HL-60 (cell line): ENCODE results near the gene PARS2.

Experiments used
- DNase-seq, 2 experiments: peaks; one replicate each; pipeline ENCODE4 v3.0.0-alpha.2; 2010 to 2020; ENCODE audit warnings: low read depth in 1 of 2, low spot score in 1 of 2
- H3K27ac ChIP-seq: fragments of 250-450 bp; sonication (Bioruptor Pico); replicated peaks from 2 replicates; pipeline ENCODE4 v1.5.1; 2020; ENCODE audit warnings: mild to moderate bottlenecking, moderate library complexity
- H3K27me3 ChIP-seq: fragments of 250-450 bp; sonication (Bioruptor Pico); 2 replicates; pipeline ENCODE4 v1.5.1; 2021; ENCODE audit warnings: mild to moderate bottlenecking, moderate library complexity; ENCODE audit not compliant: insufficient read depth, poor library complexity, severe bottlenecking
- H3K4me3 ChIP-seq: replicated peaks from 2 replicates; pipeline ENCODE4 v1.5.1; 2011; ENCODE audit warnings: mild to moderate bottlenecking, control low read depth, low read length; ENCODE audit not compliant: insufficient read depth
- CTCF ChIP-seq: IDR thresholded peaks from one replicate; pipeline ENCODE4 v1.5.1; 2011; ENCODE audit warnings: low read length, control low read depth, inconsistent platforms; ENCODE audit not compliant: insufficient read depth
- GABPA ChIP-seq: IDR thresholded peaks from 2 replicates; pipeline ENCODE4 v1.6.1; 2012; ENCODE audit warnings: low read depth
- POLR2AphosphoS5 ChIP-seq: IDR thresholded peaks from 2 replicates; pipeline ENCODE4 v1.6.1; 2012; ENCODE audit warnings: low read depth
- REST ChIP-seq: IDR thresholded peaks from 2 replicates; pipeline ENCODE4 v1.6.1; 2012; ENCODE audit warnings: low read depth; ENCODE audit not compliant: insufficient replicate concordance
- SPI1 ChIP-seq: IDR thresholded peaks from 2 replicates; pipeline ENCODE4 v1.6.1; 2012; ENCODE audit warnings: low read depth, mild to moderate bottlenecking, borderline replicate concordance

The PARS2 gene

GRCh38 chr1:54812801-54813484 is 48.6 kb upstream of the PARS2 start:
- TF ChIP-seq GABPA (no peak), CTCF (no peak), SPI1 (no peak), REST (no peak), POLR2AphosphoS5 (no peak)
- Histone ChIP-seq H3K27me3 (no peaks in the 10 kb centered on the region), H3K27ac (no peak overlapping the region), H3K4me3 (no peak overlapping the region)
- no peak for DNase-seq

GRCh38 chr1:54811739-54812655 is 47.7 kb upstream of the PARS2 start:
- no peak for TF ChIP-seq SPI1
- TF ChIP-seq GABPA = no peak
- TF ChIP-seq REST = no peak
- TF ChIP-seq POLR2AphosphoS5 = no peak
- no peak for TF ChIP-seq CTCF
- Histone ChIP-seq H3K27ac (no peak overlapping the region), H3K4me3 (no peak overlapping the region), H3K27me3 (no peaks in the 10 kb centered on the region)
- DNase-seq = no peak

- Histone ChIP-seq H3K27me3 (no peaks in the 10 kb centered on the region), H3K27ac (no peak overlapping the region), H3K4me3 (no peak overlapping the region)
- TF ChIP-seq POLR2AphosphoS5 = no peak
- no peak for TF ChIP-seq GABPA
- TF ChIP-seq SPI1 = no peak
- TF ChIP-seq REST = no peak
- no peak for TF ChIP-seq CTCF
- no peak for DNase-seq
Measured at GRCh38 chr1:54811066-54811465, 46.7 kb upstream of the PARS2 start.
